ENCODE measurements around the gene SUPT6H.

The SUPT6H gene

DNA sequence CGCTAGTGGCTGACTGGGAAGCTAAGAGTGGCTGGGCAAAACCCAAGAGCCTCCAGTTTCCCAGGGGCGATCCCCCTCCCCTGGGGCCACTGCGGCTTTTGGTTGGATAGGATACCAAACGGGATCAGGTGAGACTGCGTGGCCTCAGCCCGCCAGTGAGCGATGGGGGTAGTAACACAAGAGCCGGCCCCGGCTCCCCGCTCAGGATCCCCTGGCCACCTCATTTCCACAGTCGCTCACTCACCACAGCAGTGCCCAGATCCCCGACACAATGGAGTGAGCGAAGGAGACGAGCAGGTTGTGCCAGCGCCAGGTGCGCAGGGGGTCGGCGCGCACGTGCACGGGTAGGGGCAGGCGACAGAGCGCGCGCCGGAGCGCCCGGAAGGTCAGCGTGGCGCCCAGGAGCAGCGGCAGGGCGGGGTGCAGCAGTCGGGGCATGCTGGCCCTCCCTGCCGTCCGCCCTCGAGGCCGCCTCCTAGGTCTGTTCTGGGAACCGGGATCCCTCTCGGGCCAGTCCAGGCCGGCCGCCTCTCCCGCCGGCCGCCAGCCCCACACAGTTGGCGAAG lies 63.7 kb downstream of the SUPT6H start:
- TF ChIP-seq, protein P1, sequence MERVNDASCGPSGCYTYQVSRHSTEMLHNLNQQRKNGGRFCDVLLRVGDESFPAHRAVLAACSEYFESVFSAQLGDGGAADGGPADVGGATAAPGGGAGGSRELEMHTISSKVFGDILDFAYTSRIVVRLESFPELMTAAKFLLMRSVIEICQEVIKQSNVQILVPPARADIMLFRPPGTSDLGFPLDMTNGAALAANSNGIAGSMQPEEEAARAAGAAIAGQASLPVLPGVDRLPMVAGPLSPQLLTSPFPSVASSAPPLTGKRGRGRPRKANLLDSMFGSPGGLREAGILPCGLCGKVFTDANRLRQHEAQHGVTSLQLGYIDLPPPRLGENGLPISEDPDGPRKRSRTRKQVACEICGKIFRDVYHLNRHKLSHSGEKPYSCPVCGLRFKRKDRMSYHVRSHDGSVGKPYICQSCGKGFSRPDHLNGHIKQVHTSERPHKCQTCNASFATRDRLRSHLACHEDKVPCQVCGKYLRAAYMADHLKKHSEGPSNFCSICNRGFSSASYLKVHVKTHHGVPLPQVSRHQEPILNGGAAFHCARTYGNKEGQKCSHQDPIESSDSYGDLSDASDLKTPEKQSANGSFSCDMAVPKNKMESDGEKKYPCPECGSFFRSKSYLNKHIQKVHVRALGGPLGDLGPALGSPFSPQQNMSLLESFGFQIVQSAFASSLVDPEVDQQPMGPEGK (CRISPR knock-in tag; IDR thresholded peaks at IDR 0.05; ENCODE audit: borderline replicate concordance): no peak
- TF ChIP-seq, protein P2, sequence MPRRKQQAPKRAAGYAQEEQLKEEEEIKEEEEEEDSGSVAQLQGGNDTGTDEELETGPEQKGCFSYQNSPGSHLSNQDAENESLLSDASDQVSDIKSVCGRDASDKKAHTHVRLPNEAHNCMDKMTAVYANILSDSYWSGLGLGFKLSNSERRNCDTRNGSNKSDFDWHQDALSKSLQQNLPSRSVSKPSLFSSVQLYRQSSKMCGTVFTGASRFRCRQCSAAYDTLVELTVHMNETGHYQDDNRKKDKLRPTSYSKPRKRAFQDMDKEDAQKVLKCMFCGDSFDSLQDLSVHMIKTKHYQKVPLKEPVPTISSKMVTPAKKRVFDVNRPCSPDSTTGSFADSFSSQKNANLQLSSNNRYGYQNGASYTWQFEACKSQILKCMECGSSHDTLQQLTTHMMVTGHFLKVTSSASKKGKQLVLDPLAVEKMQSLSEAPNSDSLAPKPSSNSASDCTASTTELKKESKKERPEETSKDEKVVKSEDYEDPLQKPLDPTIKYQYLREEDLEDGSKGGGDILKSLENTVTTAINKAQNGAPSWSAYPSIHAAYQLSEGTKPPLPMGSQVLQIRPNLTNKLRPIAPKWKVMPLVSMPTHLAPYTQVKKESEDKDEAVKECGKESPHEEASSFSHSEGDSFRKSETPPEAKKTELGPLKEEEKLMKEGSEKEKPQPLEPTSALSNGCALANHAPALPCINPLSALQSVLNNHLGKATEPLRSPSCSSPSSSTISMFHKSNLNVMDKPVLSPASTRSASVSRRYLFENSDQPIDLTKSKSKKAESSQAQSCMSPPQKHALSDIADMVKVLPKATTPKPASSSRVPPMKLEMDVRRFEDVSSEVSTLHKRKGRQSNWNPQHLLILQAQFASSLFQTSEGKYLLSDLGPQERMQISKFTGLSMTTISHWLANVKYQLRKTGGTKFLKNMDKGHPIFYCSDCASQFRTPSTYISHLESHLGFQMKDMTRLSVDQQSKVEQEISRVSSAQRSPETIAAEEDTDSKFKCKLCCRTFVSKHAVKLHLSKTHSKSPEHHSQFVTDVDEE (CRISPR knock-in tag; IDR thresholded peaks at IDR 0.05): no peak
- no peak for TF ChIP-seq SNAI2 (CRISPR knock-in tag; IDR thresholded peaks at IDR 0.05)
- TF ChIP-seq, protein P3, sequence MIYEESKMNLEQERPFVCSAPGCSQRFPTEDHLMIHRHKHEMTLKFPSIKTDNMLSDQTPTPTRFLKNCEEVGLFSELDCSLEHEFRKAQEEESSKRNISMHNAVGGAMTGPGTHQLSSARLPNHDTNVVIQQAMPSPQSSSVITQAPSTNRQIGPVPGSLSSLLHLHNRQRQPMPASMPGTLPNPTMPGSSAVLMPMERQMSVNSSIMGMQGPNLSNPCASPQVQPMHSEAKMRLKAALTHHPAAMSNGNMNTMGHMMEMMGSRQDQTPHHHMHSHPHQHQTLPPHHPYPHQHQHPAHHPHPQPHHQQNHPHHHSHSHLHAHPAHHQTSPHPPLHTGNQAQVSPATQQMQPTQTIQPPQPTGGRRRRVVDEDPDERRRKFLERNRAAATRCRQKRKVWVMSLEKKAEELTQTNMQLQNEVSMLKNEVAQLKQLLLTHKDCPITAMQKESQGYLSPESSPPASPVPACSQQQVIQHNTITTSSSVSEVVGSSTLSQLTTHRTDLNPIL (CRISPR knock-in tag; IDR thresholded peaks at IDR 0.05; ENCODE audit: low read depth): no peak
- TF ChIP-seq ZNF70 (CRISPR knock-in tag; IDR thresholded peaks at IDR 0.05): no peak
- TF ChIP-seq ZFP30 (CRISPR knock-in tag; IDR thresholded peaks at IDR 0.05): no peak
- no peak for TF ChIP-seq ZFP3 (CRISPR knock-in tag; IDR thresholded peaks at IDR 0.05)
- no peak for TF ChIP-seq PPARA (CRISPR knock-in tag; IDR thresholded peaks at IDR 0.05; ENCODE audit: borderline replicate concordance)
- TF ChIP-seq ISL1 (CRISPR knock-in tag; IDR thresholded peaks at IDR 0.05): no peak
- no peak for TF ChIP-seq ARNTL (CRISPR knock-in tag; IDR thresholded peaks at IDR 0.05; ENCODE audit: borderline replicate concordance, low read depth)
- TF ChIP-seq TOX (CRISPR knock-in tag; IDR thresholded peaks at IDR 0.05; ENCODE audit: borderline replicate concordance): no peak
- TF ChIP-seq ZNF565 (CRISPR knock-in tag; conservative IDR thresholded peaks at IDR 0.05; ENCODE audit: low read depth): no peak
- TF ChIP-seq, protein P4, sequence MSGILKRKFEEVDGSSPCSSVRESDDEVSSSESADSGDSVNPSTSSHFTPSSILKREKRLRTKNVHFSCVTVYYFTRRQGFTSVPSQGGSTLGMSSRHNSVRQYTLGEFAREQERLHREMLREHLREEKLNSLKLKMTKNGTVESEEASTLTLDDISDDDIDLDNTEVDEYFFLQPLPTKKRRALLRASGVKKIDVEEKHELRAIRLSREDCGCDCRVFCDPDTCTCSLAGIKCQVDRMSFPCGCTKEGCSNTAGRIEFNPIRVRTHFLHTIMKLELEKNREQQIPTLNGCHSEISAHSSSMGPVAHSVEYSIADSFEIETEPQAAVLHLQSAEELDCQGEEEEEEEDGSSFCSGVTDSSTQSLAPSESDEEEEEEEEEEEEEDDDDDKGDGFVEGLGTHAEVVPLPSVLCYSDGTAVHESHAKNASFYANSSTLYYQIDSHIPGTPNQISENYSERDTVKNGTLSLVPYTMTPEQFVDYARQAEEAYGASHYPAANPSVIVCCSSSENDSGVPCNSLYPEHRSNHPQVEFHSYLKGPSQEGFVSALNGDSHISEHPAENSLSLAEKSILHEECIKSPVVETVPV (CRISPR knock-in tag; IDR thresholded peaks at IDR 0.05): no peak
- TF ChIP-seq ZNF8 (CRISPR knock-in tag; IDR thresholded peaks at IDR 0.05): no peak
- TF ChIP-seq OSR1 (CRISPR knock-in tag; IDR thresholded peaks at IDR 0.05): no peak
- no peak for TF ChIP-seq RARB (CRISPR knock-in tag; IDR thresholded peaks at IDR 0.05)
- TF ChIP-seq BACH2 (CRISPR knock-in tag; IDR thresholded peaks at IDR 0.05; ENCODE audit: borderline replicate concordance): no peak
- no peak for TF ChIP-seq CSDC2 (CRISPR knock-in tag; IDR thresholded peaks at IDR 0.05)
- TF ChIP-seq, protein P5, sequence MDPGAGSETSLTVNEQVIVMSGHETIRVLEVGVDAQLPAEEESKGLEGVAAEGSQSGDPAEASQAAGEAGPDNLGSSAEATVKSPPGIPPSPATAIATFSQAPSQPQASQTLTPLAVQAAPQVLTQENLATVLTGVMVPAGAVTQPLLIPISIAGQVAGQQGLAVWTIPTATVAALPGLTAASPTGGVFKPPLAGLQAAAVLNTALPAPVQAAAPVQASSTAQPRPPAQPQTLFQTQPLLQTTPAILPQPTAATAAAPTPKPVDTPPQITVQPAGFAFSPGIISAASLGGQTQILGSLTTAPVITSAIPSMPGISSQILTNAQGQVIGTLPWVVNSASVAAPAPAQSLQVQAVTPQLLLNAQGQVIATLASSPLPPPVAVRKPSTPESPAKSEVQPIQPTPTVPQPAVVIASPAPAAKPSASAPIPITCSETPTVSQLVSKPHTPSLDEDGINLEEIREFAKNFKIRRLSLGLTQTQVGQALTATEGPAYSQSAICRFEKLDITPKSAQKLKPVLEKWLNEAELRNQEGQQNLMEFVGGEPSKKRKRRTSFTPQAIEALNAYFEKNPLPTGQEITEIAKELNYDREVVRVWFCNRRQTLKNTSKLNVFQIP (CRISPR knock-in tag; IDR thresholded peaks at IDR 0.05; ENCODE audit: borderline replicate concordance, low read depth): no peak
- no peak for TF ChIP-seq ESRRG (CRISPR knock-in tag; IDR thresholded peaks at IDR 0.05)
- peak; percentile 53 for ATAC-seq

DNA sequence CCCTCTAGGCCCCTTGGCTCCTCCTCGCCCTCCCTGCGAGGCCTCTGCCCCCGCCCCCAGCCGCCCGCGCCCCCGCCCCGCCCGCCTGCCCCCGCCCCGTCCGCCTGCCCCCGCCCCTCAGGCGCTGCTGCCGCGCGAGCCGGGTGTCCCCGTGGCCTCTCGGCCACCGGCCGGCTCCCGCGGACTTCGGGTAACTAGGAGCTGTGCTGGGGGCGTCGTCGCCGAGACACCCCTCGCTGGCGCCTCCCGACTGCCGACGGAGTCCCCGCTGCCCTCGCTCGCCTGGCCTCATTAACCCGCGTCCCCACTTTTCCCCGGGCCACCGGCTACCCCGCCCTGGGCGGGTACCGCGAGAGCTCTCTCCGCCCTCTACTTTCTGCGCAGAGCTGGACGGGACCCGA lies 64.2 kb downstream of the SUPT6H start, which contains the start of gene TLCD1:
TSS of gene TLCD1 (minus strand) at position 8 of the 401 bp plus-strand sequence. CDS start 136 bp downstream, outside the sequence.
- TF ChIP-seq OSR1 (CRISPR knock-in tag; IDR thresholded peaks at IDR 0.05) (no peak), ARNTL (CRISPR knock-in tag; IDR thresholded peaks at IDR 0.05; ENCODE audit: borderline replicate concordance, low read depth) (no peak), ZC3H10 (CRISPR knock-in tag; IDR thresholded peaks at IDR 0.05) (no peak), ZFP30 (CRISPR knock-in tag; IDR thresholded peaks at IDR 0.05) (no peak), TOX (CRISPR knock-in tag; IDR thresholded peaks at IDR 0.05; ENCODE audit: borderline replicate concordance) (no peak), ZNF70 (CRISPR knock-in tag; IDR thresholded peaks at IDR 0.05) (no peak), ZNF8 (CRISPR knock-in tag; IDR thresholded peaks at IDR 0.05) (no peak), ZFP3 (CRISPR knock-in tag; IDR thresholded peaks at IDR 0.05) (no peak), BACH2 (CRISPR knock-in tag; IDR thresholded peaks at IDR 0.05; ENCODE audit: borderline replicate concordance) (no peak), ESRRG (CRISPR knock-in tag; IDR thresholded peaks at IDR 0.05) (no peak), PPARA (CRISPR knock-in tag; IDR thresholded peaks at IDR 0.05; ENCODE audit: borderline replicate concordance) (no peak), TCF4 (CRISPR knock-in tag; IDR thresholded peaks at IDR 0.05; ENCODE audit: borderline replicate concordance) (no peak), RARB (CRISPR knock-in tag; IDR thresholded peaks at IDR 0.05) (no peak)
- ATAC-seq: peak; percentile 54
